ENCODE data around the gene ETF1. TPM values are rescaled to one million over a fixed set of nuclear protein-coding genes. Genes with fewer than 3 reads are reported as not detected.
"Not testable (repeated sequence)": the region's sequence is repeated elsewhere in the genome, so short reads cannot be mapped to it uniquely, and the experiment has no call there.

Gene ETF1
- polyA plus RNA-seq, 1 experiment: 107 TPM

DNA sequence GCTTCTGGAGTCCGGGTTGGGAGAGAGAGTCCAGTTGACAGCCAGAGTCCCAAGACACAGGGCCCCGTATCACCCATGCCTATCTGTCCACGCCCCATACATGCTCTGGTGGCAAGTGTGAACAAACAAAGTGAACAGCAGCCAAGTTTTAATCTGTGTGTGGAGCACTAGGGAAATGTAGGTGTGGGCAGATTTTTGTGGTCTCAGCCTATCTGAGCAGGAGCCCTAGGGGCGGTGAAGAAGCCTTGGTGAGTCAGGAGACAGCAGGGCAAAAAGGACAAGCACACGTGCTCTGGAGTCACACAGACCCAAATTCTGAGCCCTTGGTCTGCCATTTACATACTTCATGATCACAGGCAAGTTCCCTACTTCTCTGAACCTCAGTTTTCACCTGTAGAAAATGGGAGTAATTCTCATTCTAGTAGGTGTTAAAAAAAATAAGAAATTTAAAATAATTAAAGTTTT is 54.5 kb downstream of the ETF1 start:
- DNase-seq (ENCODE audit: low read depth, low spot score): no peak
- ChIA-PET POLR2A (no interaction called here), CTCF (no interaction called here)
- H3K4me3 ChIP-seq (ENCODE audit: low read depth, low read length): no peak overlapping the region
- H3K27ac ChIP-seq (ENCODE audit: low read depth, low read length): no peak overlapping the region
- no peaks in the 10 kb centered on the region for H3K27me3 ChIP-seq (ENCODE audit: control insufficient read depth, insufficient read depth, low read length)
- no peaks in the 10 kb centered on the region for H3K9me3 ChIP-seq (ENCODE audit: control insufficient read depth, insufficient read depth, low read length)
- no peak for TF ChIP-seq CTCF (IDR thresholded peaks at IDR 0.05; ENCODE audit: low read depth, low read length)

DNA sequence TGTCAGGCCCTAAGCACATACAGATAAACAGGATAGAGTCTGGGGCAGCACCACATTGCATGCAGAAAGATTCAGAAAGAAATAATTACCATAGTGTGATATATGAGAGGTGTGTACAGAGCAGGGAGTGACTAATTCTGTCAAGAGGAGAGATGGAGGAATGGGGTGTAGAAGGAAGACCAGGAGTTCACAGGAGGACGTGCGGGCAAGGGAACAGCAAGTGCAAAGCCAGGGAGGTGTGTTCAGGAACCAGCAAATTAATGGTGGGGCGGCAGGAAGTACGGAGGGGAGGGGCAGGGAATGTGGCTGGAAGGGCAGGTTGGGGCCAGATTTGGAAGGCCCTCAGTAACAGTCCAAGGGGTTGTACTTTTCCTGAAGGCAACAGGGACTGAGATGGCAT is 60.4 kb downstream of the ETF1 start:
- H3K27ac ChIP-seq (ENCODE audit: low read depth, low read length): no peak overlapping the region
- no peak for TF ChIP-seq CTCF (IDR thresholded peaks at IDR 0.05; ENCODE audit: low read depth, low read length)
- ChIA-PET CTCF (no interaction called here), POLR2A (no interaction called here)
- no peaks in the 10 kb centered on the region for H3K9me3 ChIP-seq (ENCODE audit: control insufficient read depth, insufficient read depth, low read length)
- no peaks in the 10 kb centered on the region for H3K27me3 ChIP-seq (ENCODE audit: control insufficient read depth, insufficient read depth, low read length)
- H3K4me3 ChIP-seq (ENCODE audit: low read depth, low read length): no peak overlapping the region
- DNase-seq (ENCODE audit: low read depth, low spot score): no peak

GRCh38 chr5:138476918-138477317 is 66.1 kb downstream of the ETF1 start:
- Histone ChIP-seq H3K27me3 (ENCODE audit: control insufficient read depth, insufficient read depth, low read length) (no peaks in the 10 kb centered on the region), H3K9me3 (ENCODE audit: control insufficient read depth, insufficient read depth, low read length) (no peaks in the 10 kb centered on the region), H3K4me3 (ENCODE audit: low read depth, low read length) (no peak overlapping the region), H3K27ac (ENCODE audit: low read depth, low read length) (no peak overlapping the region)
- no peak for DNase-seq (ENCODE audit: low read depth, low spot score)
- CTCF ChIA-PET: no interaction called here
- POLR2A ChIA-PET: no interaction called here
- no peak for TF ChIP-seq CTCF (IDR thresholded peaks at IDR 0.05; ENCODE audit: low read depth, low read length)

DNA sequence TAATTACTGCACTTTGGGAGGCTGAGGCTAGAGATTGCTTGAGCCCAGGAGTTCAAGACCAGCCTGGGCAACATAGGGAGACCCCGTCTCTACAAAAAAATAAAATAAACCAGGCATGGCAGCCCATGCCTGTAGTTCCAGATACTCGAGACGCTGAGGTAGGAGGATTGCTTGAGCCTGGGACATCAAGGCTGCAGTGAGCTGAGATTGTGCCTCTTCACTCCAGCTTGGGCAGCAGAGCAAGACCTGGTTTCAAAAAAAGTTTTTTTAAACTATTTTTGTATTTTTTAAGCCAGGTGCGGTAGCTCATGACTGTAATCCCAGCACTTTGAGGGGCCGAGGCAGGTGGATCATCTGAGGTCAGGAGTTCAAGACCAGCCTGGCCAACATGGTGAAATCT is 69.9 kb downstream of the ETF1 start:
- H3K9me3 ChIP-seq (ENCODE audit: control insufficient read depth, insufficient read depth, low read length); CTCF ChIA-PET; H3K4me3 ChIP-seq (ENCODE audit: low read depth, low read length); H3K27me3 ChIP-seq (ENCODE audit: control insufficient read depth, insufficient read depth, low read length); H3K27ac ChIP-seq (ENCODE audit: low read depth, low read length); DNase-seq (ENCODE audit: low read depth, low spot score): not testable (repeated sequence)
- POLR2A ChIA-PET: interaction anchor here (1.0 kb wide), 1 partner anchor 8 kb away, joined by 4 read pairs; the partner anchor contains the start of gene EGR1

GRCh38 chr5:138472353-138472752 is 70.7 kb downstream of the ETF1 start:
- H3K27me3 ChIP-seq (ENCODE audit: control insufficient read depth, insufficient read depth, low read length): no peaks in the 10 kb centered on the region
- TF ChIP-seq CTCF (IDR thresholded peaks at IDR 0.05; ENCODE audit: low read depth, low read length): no peak
- no peak overlapping the region for H3K27ac ChIP-seq (ENCODE audit: low read depth, low read length)
- POLR2A ChIA-PET: no interaction called here
- no peak for DNase-seq (ENCODE audit: low read depth, low spot score)
- CTCF ChIA-PET: interaction anchor here (1.1 kb wide), 1 partner anchor 31 kb away, joined by 3 read pairs; no protein-coding TSS in a partner anchor
- peaks cover 2% of the 10 kb centered on the region; the same call in 1 of the 2 replicates for H3K9me3 ChIP-seq (ENCODE audit: control insufficient read depth, insufficient read depth, low read length)
- no peak overlapping the region for H3K4me3 ChIP-seq (ENCODE audit: low read depth, low read length)

DNA sequence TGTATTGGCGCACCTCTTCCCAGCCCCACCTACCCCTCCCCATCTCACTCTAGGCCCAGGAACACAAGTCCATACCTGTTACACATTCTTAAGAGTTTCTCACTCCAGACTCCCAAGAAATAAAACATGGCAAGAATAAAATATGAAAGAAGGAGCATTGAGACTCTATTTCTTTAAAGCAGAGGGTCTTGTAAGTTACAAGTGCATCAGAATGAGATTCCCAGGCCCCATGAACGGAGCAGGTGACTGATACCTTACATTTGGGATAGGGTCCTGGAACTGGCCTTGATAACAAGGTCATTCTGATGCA is 72.0 kb downstream of the ETF1 start:
- H3K4me3 ChIP-seq (ENCODE audit: low read depth, low read length): no peak overlapping the region
- no peak overlapping the region for H3K27ac ChIP-seq (ENCODE audit: low read depth, low read length)
- ChIA-PET CTCF (no interaction called here), POLR2A (no interaction called here)
- no peak for DNase-seq (ENCODE audit: low read depth, low spot score)
- no peaks in the 10 kb centered on the region for H3K27me3 ChIP-seq (ENCODE audit: control insufficient read depth, insufficient read depth, low read length)
- H3K9me3 ChIP-seq (ENCODE audit: control insufficient read depth, insufficient read depth, low read length): peaks cover 8% of the 10 kb centered on the region; the same call in 1 of the 2 replicates
- no peak for TF ChIP-seq CTCF (IDR thresholded peaks at IDR 0.05; ENCODE audit: low read depth, low read length)

All from AG04450 (cell line).